Diencephalon (tissue), 1 donor: Measurements from ENCODE around the gene TRIM61. TPM values are rescaled to one million over a fixed set of nuclear protein-coding genes. Genes with fewer than 3 reads are reported as not detected.

ENCODE experiments used
- small RNA-seq: library from RNA; depleted of rRNA; stranded (forward); fragments of <200 nt; gene quantifications from one replicate; pipeline ENCODE3, GENCODE V24; 2014
- total RNA-seq: library from RNA; depleted of rRNA; stranded (reverse); fragments of >200 nt; gene quantifications from one replicate; pipeline ENCODE4 v1.2.3, GENCODE V29; 2014

The TRIM61 gene
- 3.2 TPM for total RNA-seq

DNA sequence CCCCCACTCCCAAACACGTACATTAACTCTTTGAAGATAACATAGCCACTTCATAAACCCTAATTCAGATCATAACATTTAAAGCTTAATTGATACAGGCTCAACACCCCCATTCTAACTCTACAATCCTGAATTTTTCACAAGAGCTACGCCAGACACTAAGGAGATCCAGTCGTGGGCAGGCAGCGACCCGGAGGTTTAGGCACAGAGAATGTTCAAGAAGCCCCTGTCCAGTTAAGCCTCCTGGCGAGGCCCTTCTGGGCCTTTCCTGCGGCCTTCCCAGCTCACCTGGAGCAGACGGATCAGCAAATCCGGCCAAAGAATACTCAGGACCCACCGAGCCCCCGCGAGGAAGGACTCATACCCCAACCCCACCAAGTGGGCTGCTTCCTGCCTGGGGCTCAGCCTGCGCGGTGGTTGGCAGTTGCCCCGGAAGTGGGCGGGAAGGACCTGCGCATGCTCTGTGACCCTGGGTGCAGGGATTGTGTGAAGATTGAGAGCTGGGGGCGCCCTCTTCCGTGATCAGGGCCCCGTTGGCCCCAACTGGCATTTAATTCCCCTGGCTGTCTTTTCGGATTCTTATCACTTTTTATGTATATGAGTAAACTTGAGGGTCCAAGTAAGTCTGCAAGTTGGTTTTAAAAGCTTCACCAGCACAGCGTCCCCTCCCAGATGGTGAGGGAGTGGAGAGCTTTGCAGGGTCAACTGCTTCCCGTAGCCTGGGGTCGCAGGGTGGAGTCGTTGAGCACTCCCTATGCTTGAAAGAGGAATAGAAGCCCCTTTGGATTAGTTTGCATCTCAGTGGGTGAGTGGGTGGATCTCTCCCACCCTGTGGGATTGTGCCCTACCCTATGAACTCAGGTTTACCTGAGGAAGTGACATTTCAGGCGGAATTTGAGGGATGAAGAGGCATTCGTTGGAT is at the start of gene TRIM61:
TSS of gene TRIM61 (minus strand) at position 415 of the 922 bp plus-strand sequence. CDS start 7,655 bp downstream, outside the sequence.

Small RNA genes lying within 50 kb of the gene (small RNA-seq; reads per million reads assigned to genes)
- not detected for gene AC106872.12

Other genes with a start within 250 kb of the TRIM61 start
- not detected for gene SMIM31, start 223.5 kb downstream of the TRIM61 start, total RNA-seq
- gene APELA, start 100.5 kb downstream of the TRIM61 start, total RNA-seq = not detected
- not detected for gene TRIM60, start 54.3 kb upstream of the TRIM61 start, total RNA-seq
- gene TRIM75, start 76.2 kb upstream of the TRIM61 start, total RNA-seq = not detected
- 8.5 TPM for gene TMEM192, start 135.2 kb upstream of the TRIM61 start, total RNA-seq
- 69.7 TPM for gene KLHL2, start 229.9 kb upstream of the TRIM61 start, total RNA-seq